ENCODE data around the gene TMEM178B. TPM values are rescaled to one million over a fixed set of nuclear protein-coding genes. Genes with fewer than 3 reads are reported as not detected.

TMEM178B gene
- total and polyA plus RNA-seq, 2 donors (not counting 1 experiment from before 2014, with no cell fraction given) = 0.28 to 0.96 TPM

- 100% methylated on average over 1 of the region's 2 CpGs for WGBS (ENCODE audit: insufficient coverage)
- H3K27ac Mint-ChIP-seq = no peak overlapping the region
- H3K4me2 ChIP-seq (replicated peaks; ENCODE audit: low read depth, low read length, poor library complexity, severe bottlenecking) = no peak overlapping the region
- H3K27ac ChIP-seq (ENCODE audit: low read length in 2 of 2) = no peak overlapping the region
- DNase-seq (no peak), ATAC-seq (ENCODE audit: low read depth) (no peak)
- intact Hi-C loops (cut with micrococcal nuclease) = loop anchor here (5.0 kb wide), 1 partner anchor 655 kb away; the partner anchor contains the start of gene TAS2R4
- H3K4me1 ChIP-seq (ENCODE audit: control insufficient read depth in 2 of 2, insufficient read depth in 2 of 2, low read length in 2 of 2) = no peaks in the 10 kb centered on the region
- ChIA-PET POLR2A (no interaction called here), CTCF (no interaction called here)
- H3K4me1 Mint-ChIP-seq = no peaks in the 10 kb centered on the region
- H3K27me3 ChIP-seq (replicated peaks in 1 of 4; ENCODE audit: control extremely low read depth in 1 of 4, control insufficient read depth in 3 of 4, insufficient read depth in 4 of 4, low read length in 3 of 4) = peaks cover 0 to 6% (median 0%) of the 10 kb centered on the region in 4 experiments
- no peaks in the 10 kb centered on the region for H3K9me3 Mint-ChIP-seq (ENCODE audit: insufficient read depth)
- no peak overlapping the region for H2AFZ ChIP-seq (ENCODE audit: insufficient read depth, low read depth, low read length, poor library complexity, severe bottlenecking)
- H3K4me3 Mint-ChIP-seq = no peak overlapping the region
- no peaks in the 10 kb centered on the region for H3K79me2 ChIP-seq (ENCODE audit: control insufficient read depth, insufficient read depth, low read length)
- no peaks in the 10 kb centered on the region for H3K9me3 ChIP-seq (ENCODE audit: control extremely low read depth in 1 of 3, control insufficient read depth in 2 of 3, insufficient read depth in 1 of 3, low read length in 2 of 3)
- no peak overlapping the region for H3K9ac ChIP-seq (ENCODE audit: low read length)
- no peaks in the 10 kb centered on the region for H3K36me3 ChIP-seq (replicated peaks in 1 of 2; ENCODE audit: control extremely low read depth in 1 of 2, control insufficient read depth in 1 of 2, extremely low read depth in 1 of 2, insufficient read depth in 2 of 2, low read length in 1 of 2)
- H3K27me3 Mint-ChIP-seq = peaks cover 32% of the 10 kb centered on the region
- H4K20me1 ChIP-seq (ENCODE audit: control insufficient read depth, insufficient read depth, low read length, poor library complexity, severe bottlenecking) = no peaks in the 10 kb centered on the region
- H3K4me3 ChIP-seq (ENCODE audit: control extremely low read depth in 1 of 5, extremely low read depth in 1 of 5, insufficient read depth in 1 of 5, low read depth in 2 of 5, low read length in 4 of 5) = no peak overlapping the region
- TF ChIP-seq EZH2 (IDR thresholded peaks at IDR 0.05; ENCODE audit: borderline replicate concordance, insufficient read depth, low read depth, low read length, poor library complexity, severe bottlenecking) (no peak), CTCF (IDR thresholded peaks at IDR 0.05) (no peak)
Measured at GRCh38 chr7:141122736-141123135, 48.9 kb downstream of the TMEM178B start.

- TF ChIP-seq CTCF (IDR thresholded peaks at IDR 0.05) (no peak), EZH2 (IDR thresholded peaks at IDR 0.05; ENCODE audit: borderline replicate concordance, insufficient read depth, low read depth, low read length, poor library complexity, severe bottlenecking) (no peak)
Measured at GRCh38 chr7:141123522-141123921, 49.7 kb downstream of the TMEM178B start.

More at GRCh38 chr7:141123522-141123921, 49.7 kb downstream of the TMEM178B start:
- H3K4me3 Mint-ChIP-seq = no peak overlapping the region
- Histone ChIP-seq H3K9me3 (ENCODE audit: control extremely low read depth in 1 of 3, control insufficient read depth in 2 of 3, insufficient read depth in 1 of 3, low read length in 2 of 3) (no peaks in the 10 kb centered on the region), H3K4me2 (replicated peaks; ENCODE audit: low read depth, low read length, poor library complexity, severe bottlenecking) (no peak overlapping the region), H3K9ac (ENCODE audit: low read length) (no peak overlapping the region), H4K20me1 (ENCODE audit: control insufficient read depth, insufficient read depth, low read length, poor library complexity, severe bottlenecking) (no peaks in the 10 kb centered on the region), H3K4me3 (ENCODE audit: control extremely low read depth in 1 of 5, extremely low read depth in 1 of 5, insufficient read depth in 1 of 5, low read depth in 2 of 5, low read length in 4 of 5) (no peak overlapping the region), H3K27me3 (replicated peaks in 1 of 4; ENCODE audit: control extremely low read depth in 1 of 4, control insufficient read depth in 3 of 4, insufficient read depth in 4 of 4, low read length in 3 of 4) (peaks cover 0 to 6% (median 1%) of the 10 kb centered on the region in 4 experiments), H3K79me2 (ENCODE audit: control insufficient read depth, insufficient read depth, low read length) (no peaks in the 10 kb centered on the region), H3K4me1 (ENCODE audit: control insufficient read depth in 2 of 2, insufficient read depth in 2 of 2, low read length in 2 of 2) (no peaks in the 10 kb centered on the region), H3K36me3 (replicated peaks in 1 of 2; ENCODE audit: control extremely low read depth in 1 of 2, control insufficient read depth in 1 of 2, extremely low read depth in 1 of 2, insufficient read depth in 2 of 2, low read length in 1 of 2) (no peaks in the 10 kb centered on the region), H3K27ac (ENCODE audit: low read length in 2 of 2) (no peak overlapping the region), H2AFZ (ENCODE audit: insufficient read depth, low read depth, low read length, poor library complexity, severe bottlenecking) (no peak overlapping the region)
- no peaks in the 10 kb centered on the region for H3K9me3 Mint-ChIP-seq (ENCODE audit: insufficient read depth)
- ChIA-PET CTCF (interaction anchor here (1.5 kb wide), 1 partner anchor 312 kb away, joined by 3 read pairs; no protein-coding TSS in a partner anchor), POLR2A (no interaction called here)
- DNase-seq (no peak), ATAC-seq (ENCODE audit: low read depth) (no peak)
- intact Hi-C loops (cut with micrococcal nuclease) = loop anchor here (5.0 kb wide), 1 partner anchor 654 kb away; the partner anchor contains the start of gene TAS2R4
- no peak overlapping the region for H3K27ac Mint-ChIP-seq
- peaks cover 29% of the 10 kb centered on the region for H3K27me3 Mint-ChIP-seq
- no peaks in the 10 kb centered on the region for H3K4me1 Mint-ChIP-seq
- 100% methylated on average over 1 of the region's 1 CpG for WGBS (ENCODE audit: insufficient coverage)

Measured in B cell (primary cell).